HG03280 (cell line): ENCODE results near the gene PCBP1.
"Not testable (repeated sequence)": the region's sequence is repeated elsewhere in the genome, so short reads cannot be mapped to it uniquely, and the experiment has no call there.

Source experiments
- ATAC-seq: cut with Tn5 transposase; IDR thresholded peaks from one replicate; pipeline ENCODE4 v1.9.1; 2021; ENCODE audit warnings: mild to moderate bottlenecking, moderate library complexity; ENCODE audit not compliant: unreplicated experiment

PCBP1 gene

DNA sequence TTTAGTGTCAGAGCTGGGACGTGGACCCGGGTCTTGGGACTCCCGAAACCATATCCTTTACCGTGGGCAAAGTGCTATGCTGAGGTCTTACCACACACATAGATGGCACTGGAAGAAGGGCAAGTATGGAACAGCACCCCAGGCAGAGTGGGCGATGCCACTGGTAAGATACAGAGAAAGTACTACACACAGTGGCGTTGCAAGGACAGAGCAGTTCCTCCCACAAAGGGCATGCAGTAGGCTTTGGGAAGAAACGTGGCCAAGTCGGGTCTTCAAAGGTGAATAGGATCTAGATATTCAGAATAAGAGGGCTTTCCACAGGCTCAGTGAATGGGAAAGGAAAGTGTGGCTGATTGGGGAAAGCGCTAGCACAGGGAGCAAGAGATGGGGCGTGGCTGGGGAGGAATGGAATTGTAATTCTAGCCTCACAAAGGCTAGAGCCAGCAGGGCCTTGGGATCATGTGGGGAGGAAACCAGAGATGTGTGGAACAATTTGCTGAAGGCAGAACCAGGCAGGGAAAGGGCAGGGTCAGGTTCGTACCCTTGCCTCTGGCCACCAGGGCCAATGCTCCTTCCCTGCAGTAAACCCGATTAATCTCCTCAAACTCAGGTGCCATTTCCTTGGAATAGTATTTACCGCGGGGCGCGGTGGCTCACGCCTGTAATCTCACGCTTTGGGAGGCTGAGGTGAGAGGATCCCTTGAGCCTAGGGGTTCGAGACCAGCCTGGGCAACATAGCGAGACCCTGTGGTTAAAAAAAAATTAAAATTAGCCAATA, 36.0 kb downstream of the PCBP1 start:
- ATAC-seq = no peak

DNA sequence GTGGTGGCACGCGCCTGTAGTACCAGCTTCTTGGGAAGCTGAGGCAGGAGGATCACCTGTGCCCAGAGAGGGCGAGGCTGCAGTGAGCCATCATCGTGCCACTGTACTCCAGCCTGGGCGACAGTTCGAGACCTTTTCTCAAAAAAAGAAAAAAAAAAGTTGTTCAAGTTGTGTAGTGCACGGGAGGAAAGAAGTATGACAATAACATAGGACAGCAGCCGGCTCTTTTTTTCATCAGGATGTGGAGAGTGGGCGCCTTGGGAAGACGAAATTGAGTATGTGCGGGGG, 36.5 kb downstream of the PCBP1 start:
- no peak for ATAC-seq

DNA sequence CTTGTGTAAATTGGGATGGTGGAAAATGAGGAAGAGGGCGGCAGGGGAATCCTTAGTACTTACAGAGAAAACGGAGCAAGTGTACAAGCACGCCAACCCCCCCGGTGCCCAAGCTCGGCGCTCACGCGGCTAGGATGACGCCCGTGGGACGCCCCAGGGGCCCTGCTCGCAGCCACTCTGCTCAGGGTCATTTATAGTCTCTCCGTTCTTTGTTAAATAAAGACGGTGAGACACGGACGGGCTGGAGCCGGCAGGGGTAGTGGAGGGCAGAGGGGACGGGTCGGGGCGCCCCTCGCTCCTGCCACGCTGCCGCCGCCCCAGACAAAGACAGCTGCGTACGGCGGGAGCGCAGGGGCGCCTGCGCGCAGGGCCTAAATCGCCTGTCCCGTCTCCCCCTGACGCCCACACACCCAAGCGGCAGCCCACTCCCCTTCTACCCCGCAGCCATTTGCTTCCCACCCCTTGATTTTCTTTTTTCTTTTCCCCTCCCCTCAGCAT, 37.8 kb downstream of the PCBP1 start:
- no peak for ATAC-seq

DNA sequence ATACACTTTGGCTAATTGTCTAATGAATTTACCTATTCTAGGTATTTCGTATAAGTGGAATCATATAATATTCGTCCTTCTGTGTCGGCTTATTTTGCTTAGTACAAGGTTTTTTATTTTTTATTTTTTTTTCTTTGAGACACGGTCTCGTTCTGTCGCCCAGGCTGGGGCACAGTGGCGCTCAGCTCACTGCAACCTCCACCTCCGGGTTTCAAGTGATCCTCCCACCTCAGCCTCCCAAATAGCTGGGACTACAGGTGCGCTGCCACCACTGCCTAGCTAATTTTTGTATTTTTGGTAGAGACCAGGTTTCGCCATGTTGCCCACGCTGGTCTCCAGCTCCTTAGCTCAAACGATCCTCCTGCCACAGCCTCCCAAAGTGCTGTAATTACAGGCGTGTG, 38.2 kb downstream of the PCBP1 start:
- no peak for ATAC-seq

DNA sequence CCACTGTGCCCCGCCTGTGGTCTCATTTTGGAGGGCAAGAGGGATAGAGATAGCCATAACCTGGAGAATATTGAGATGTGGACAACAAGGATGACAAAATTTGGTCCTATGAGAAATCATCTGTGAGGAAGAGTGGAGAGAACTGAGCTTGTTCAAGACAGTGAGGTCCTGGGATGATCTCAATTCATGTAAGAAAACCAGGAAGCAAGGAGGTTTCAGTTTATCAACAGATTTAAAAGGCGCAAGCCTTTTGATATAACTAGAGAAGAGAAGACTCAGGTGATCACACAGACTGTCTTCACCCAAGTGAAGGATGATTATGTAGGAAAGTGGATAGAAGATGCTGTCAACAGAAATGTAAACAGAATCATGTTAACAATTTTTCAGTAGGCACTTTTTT, 39.1 kb downstream of the PCBP1 start:
- no peak for ATAC-seq

DNA sequence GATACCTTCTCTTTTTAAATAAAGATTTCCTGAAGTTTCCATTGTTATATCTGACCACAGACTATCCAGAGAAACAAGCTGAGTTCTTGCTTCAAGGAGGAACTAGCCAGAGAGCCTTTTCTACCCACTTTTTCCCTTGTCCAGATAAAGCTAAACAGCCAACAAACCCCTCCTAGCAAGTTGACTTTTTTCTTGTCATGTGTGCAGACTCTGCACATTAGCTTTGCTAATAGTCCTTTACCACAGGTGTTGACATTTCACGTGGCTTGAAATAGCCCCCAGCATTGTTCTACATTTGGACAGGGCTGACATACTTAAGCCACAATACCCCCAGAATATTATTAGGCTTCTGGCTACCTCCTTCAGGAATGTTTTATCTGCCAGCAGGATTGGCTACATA, 40.7 kb downstream of the PCBP1 start:
- ATAC-seq = no peak

DNA sequence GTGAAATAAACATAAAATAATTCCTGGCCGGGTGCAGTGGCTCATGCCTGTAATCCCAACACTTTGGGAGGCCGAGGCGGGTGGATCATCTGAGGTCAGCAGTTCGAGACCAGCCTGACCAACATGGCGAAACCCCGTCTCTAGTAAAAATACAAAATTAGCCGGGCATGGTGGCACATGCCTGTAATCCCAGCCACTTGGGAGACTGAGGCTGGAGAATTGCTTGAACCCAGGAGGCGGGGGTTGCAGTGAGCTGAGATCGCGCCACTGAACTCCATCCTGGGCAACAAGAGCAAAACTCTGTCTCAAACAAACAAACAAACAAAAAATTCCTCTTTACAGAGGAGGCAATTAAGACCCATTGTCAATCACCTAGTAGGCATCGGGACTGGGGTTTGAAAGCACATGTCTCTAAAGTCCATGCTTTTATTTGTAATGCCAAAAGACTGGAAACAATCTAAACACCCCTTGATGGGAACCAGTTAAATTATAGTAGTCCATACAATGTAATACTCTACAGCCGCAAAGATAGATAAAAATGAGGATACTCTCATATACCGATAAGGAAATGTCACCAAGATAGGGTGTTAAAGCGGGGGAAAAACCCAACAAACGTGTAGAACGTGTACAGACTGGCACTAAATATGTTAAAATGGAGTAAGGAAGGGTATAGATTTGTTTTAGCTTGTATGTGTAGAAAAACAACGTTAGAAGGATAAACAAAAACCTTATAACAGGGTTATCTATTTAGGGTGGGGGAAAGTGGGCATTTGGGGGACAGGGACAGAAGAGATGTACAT, 44.3 kb downstream of the PCBP1 start:
- ATAC-seq = not testable (repeated sequence)

DNA sequence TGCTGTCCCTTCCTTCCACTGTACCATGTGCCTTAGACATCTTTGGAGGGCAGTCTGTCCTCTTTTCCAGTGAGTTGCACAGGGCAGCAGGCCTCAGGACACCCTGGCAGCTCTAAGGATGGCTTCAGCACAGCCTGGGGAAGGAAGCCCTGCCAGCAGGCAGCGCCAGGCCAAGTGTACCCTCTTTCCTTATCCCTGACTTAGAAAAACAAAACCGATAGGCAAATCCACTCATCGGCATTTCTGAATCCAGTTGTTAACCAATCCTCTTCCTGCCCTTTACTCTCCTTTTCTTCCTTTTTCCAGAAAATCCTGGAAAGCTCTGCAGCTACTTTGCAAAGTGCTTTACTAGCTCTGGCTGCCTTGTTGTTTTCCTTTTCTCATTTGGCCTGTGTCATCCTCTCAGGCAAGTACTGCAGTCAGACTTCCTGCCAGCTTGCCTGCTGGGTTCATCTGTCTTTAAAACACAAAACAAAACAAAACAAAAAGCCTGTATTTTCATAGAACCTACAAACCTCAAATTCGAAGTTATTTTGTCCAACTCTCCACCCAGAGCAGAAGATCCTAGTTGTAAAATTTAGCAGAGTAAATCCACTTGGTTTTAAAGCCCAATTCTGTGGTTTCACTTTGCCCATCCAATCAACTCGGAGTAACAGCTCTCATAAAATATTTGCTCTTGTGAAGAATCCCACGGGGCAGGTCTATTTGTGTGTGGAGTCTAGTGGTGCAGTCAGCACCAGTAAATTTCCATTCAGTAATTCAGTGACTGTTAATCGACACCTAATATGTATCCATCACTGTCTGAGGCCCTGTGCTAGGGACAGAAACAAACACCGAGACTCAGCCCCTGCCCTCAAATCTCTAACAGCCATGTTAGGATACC, 45.2 kb downstream of the PCBP1 start:
- peak; percentile 38 for ATAC-seq

DNA sequence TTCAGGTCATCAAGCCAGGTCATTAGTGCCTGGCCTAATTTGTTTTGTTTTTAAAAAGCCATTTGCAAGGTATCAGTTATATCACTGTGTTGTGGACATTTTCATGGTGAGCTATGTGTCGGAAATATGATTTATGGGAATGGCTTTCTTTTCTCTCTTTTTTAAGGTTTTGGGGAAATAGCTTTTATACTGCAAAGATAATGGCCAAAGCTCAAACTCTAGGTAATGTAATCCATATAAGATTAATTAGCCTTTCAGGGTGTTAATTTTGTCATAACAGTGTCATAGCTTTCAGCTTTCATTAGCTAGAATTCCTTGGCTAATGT, 45.8 kb downstream of the PCBP1 start:
- no peak for ATAC-seq

DNA sequence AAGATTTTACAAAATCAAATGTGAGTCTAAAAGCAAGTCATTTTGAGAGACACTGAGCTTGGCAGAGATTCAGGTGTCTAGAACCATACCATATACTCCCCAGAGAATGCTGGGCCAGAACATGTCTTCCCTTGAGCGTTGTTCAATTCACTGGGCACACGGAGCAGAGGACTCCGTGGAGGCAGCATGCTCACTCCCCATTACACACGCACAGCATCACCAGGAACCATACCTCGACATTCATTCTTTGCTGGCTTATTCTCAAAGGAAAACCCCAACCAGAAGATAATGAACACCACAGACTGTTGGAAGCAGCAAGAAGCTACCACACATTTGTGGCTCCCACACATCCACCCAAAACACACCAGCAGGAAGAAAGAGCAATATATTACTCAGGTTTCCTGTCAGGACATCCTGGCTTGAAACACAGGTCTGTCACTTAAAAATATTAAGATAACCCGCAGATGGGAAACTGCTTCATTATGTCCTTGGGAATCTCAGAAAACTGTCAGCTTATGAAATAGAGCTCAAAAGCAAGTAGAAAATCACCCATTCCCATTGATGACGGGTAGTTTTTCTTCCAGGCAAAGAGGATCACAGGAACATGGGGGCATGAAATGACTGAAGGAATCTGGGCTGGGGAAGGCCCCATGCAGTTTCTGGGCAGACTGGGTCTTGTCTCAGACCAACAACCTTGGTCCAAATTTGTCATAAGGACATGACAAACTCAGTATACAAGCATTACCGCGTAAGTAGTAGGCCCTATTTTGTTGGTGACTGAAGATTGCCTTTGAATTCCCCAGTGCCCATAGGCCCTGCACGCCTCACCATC, 46.4 kb downstream of the PCBP1 start:
- ATAC-seq = no peak

DNA sequence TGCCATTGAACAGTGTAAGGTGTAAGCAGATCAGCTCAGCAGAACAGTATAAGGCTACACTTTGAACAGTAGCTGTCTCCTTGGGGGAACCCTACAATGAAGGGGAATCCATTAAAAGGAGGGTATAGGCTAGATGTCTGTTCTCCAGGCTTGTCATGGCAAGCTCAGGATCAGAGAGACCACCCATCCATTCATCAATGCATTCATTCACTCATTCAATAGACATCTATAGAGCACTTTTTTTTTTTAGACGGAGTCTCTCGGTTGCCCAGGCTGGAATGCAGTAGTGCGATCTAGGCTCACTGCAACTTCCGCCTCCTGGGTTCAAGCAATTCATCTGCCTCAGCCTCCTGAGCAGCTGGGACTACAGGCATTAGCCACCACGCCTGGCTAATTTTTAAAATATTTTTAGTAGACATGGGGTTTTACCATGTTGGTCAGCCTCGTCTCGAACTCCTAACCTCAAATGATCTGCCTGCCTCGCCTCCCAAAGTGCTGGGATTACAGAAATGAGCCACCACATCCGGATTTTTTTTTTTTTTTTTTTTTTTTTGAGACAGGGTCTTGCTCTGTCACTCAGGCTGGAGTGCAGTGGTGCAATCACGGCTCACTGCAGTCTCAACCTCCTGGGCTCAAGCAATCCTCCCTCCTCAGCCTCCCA, 47.2 kb downstream of the PCBP1 start:
- not testable (repeated sequence) for ATAC-seq
